Left forelimb (tissue), 1 donor: Measurements from ENCODE around the gene NHEJ1.

Source experiments
- DNase-seq: peaks from one replicate; pipeline ENCODE4 v3.0.0-alpha.2; 2018; ENCODE audit warnings: low spot score

NHEJ1 gene

DNA sequence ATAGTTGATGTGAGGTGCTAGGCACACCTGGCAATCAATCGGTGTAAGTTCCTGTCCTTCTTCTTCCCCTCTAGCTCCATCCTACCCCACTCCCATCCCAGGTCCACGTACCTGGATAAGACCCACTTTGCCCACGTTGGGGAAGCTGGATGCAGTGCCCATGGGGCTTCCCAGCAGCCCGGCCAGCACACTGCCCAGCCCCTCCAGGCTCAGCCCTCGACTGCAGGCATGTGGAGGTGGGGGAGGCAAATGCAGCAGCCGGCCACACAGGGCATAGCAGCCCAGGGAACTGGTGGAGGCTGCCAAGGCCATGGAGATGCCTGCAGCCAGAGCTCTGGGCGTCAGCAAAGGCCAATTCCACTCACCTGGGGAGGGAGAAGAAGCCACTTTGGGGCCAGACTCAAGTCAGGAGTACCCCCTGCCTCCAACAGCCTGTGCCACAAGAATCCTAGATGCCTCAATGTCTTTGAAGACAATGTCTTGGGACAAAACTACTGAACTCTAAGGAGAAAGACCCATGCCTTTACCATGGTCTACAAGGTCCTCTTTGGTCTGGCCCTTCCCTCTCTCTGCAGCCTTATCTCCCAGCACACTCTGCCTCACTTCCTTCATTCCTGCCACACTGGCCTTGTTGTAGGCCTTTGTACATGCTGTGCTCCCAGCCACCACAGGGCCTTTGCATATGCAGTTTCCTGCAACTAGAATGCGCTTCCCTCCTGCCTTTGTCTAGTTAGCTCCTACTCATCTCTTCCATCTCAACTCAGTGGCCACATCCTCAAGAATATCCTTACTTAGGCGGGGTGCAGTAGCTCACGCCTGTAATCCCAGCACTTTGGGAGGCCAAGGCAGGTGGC lies 4.7 kb upstream of the NHEJ1 start:
- DNase-seq: no peak

DNA sequence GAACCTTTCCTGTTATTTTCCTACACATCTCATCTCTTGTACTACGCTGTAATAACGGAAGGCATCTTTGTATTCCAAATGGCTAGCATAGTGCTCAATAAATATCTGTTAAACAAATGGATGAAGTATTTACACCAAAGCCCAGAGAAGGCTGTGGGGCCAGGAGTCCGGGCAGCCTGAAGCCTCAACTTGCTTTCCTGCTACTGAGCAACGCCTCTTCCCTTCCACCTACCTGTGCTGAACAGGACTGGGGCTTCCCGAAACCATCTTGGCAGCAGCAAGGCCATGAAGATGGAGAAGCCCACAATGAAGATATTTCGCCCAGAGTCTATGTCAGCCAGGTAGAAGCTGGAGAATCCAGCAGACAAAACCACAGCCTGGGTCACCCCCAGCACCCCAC lies 2.5 kb upstream of the NHEJ1 start:
- DNase-seq: no peak

DNA sequence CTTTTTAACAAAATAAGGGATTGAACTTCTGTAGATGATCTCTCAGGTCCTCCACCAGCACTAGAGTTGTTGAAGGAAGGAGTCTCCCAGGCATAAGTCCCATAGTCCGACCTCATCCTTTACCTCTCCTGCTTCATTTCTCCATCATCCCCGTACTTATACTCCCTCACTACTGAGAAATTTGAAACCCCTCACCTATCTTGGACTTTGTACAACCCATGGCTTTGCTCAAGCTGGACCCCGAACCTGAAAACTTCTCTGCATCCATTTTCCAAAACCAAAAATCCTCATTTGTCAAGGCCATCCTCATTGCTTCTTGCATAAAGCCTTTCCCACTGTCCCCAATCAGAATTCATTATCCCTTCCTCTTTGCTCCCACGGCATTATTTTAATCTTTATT lies 482 bp upstream of the NHEJ1 start:
- DNase-seq: no peak

DNA sequence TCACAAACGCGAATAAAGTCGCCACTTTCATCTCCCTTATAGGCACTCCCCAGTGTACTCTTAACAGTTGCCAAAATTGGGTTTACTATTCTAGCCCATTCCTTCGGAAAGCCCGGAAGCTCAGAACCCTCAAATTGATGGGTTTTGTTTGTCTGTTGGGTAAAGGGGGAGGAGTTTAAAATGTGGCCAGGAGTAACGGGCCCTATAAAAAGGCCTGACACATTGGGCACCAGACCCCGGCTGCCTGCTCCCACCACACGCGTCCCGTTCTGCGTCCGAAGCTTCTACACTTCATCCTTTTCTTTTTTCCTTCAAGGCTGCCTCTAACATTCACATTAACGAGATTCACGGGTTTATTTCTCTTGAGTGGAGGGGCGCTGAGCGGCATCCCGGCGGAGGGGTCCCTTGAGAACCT lies 837 bp downstream of the NHEJ1 start:
- DNase-seq: no peak

DNA sequence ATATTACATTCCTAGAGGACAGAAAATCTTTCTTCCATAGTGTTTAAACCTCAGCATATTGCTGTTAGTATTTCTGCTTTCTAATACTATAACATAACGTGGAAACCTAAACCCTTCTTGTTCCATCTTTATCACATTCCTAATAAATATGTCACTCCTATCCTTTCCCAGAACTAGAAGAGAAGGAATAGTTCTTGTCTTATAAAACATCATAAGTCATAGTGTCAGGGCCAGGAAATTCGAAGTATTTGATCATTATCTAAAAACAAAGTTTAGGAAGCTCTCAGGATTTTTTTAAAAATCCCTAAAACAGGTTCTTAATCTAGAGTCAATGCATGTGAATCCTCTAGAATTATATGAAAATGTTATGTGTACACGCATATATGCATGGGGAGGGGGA lies 2.0 kb downstream of the NHEJ1 start:
- DNase-seq: no peak

DNA sequence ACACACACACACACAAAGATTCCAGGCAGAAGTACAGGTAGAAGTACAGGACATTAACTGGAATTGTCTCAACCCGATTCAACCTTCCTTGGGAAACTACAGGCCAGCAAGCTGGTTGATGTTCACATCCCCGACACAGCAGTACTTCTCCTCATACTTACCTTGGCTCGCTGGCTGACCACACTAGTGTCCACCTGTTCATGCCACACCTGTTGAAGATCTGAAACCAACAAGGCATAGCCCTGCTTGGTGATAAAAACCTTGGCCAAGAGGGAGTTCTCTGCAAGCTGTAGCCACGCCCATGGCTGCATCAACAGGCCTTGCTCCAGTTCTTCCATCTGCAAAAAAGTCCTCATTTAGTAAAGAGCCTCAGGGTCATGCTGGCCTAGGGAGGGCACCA lies 2.6 kb downstream of the NHEJ1 start:
- DNase-seq: no peak

DNA sequence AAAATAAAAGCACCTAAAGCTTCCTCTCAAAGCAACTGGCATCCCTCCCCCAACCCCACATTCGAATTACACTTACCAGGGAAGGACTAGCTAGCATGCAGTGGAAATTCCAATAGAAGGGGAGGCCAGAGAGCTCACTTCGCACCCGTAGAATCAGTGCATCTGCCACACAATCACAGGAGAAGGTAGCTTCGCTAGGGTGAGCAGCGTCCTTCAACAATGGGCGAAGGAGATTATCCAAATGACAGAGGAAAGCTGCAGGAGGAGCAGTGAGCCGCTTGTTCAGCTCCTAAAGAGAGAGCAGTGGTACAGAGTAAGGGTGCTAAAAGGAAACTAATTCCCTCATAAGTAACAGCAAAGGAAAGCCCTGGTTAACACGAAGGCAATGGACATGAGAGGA lies 3.2 kb downstream of the NHEJ1 start:
- no peak for DNase-seq

DNA sequence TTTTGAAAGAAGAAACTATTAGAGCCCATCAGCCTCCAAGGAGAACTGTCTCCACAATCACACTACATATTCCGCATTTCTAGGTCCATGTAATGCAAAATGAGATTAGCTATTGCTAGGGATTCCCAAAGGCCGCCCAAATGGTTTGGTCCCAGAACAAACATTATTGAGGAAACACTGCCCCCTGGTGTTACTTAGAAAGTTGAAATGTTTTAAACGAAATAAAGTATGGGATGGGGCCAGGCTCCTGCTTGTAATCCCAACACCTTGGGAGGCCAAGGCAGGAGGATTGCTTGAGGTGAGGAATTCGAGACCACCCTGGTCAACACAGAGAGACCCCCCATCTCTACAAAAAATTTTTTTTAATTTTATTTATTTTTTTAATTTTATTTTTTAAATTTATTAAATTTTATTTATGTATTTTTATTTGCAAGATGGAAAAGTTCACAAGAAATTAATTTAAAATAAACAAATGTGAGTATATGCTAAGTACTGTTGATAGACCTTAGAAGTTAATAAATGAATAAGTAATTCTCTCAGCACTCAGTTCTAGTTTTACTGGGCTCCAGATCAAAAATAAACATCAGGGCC lies 5.5 kb downstream of the NHEJ1 start:
- DNase-seq: no peak

DNA sequence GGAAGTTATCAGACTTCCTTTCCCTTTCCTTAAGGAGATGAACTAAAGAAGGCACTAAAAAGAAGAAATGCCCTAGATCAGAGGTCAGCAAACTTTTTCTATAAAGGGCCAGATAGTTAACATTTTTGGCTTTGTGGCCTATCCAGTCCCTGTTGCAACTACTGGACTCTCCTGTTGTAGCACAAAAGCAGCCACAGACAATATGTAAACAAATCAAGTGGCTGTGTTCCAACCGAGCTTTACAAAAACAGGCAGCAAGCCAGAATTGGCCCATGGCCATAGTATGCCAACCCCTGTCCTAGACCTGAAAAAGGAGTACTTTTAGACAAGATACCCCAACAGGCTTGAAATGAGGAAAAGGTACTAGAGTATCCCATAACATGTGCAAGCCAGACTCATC lies 10.9 kb downstream of the NHEJ1 start:
- DNase-seq: no peak

DNA sequence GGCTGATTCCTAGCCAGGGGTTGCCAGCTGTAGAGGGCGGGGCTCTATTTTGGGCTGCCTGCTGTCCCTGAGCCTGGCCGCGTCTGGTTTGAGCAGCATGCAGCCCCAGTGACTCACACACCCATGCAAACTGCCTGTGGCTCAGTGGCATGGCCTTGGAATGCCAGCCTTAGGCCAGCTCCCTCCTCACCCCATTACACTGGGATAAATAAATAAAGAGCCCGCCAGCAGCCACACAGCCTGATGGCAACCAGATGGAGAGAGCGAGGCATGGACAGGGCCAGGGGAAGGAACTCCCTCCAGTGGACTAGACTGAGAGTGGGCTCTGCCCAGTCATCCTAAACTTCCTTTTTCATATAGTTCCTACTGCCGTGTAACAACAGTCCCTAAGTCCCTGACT lies 18.3 kb downstream of the NHEJ1 start:
- no peak for DNase-seq

DNA sequence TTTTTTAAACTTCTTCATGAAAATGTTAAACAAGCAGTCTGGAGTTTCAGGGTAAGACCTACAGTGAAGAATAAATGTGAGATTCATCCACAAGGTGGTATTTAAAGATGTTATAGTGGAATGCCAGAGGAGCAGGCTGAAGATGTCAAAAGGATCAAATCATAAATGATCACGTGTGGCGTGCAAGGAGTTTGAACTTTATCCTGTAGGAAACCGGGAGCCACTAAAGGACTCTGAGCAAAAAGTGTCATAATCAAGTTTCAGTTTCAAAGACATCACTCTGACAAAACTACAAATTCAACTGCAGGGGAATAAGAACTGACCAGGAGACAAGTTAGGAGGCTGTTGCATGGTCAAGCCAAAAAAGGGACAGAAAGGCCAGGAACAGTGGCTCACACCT lies 19.9 kb downstream of the NHEJ1 start:
- DNase-seq: no peak

DNA sequence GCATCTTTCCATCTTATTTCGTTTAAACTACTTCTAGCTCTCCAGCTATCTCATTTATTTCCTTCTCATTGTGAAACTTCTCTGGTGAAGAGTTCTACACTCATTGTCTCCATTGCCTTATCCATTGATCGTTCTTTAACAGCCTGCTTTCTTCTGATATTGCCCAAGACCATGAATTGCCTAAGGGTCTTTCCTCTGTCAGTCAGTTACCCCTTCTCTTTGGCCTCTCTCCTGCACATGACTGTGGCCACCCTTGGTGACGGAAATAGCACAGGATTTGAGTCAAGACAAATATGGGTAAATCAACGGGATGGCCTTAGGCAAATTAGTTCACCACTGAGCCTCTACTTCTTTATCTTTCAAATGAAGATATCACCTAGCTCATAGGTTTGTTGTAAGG lies 26.6 kb downstream of the NHEJ1 start:
- no peak for DNase-seq

DNA sequence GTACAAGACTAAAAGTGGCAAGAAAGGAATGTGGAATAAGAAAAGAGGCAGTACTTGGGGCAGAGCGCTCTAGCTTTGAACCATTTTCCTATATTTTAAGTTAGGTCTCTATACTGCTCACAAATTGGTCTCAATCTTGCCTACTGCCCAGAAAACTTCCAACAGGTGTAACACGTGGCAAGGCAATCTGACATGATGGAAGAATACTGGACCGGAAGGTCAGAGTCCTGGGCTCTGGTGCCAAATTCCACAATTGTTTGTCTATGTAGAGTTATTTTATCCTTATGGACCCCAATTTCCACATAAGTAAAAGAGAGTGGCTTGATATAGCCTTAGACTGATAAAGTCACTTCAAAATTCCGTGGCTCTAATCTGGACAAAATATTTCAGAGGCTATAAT lies 28.9 kb downstream of the NHEJ1 start:
- no peak for DNase-seq

DNA sequence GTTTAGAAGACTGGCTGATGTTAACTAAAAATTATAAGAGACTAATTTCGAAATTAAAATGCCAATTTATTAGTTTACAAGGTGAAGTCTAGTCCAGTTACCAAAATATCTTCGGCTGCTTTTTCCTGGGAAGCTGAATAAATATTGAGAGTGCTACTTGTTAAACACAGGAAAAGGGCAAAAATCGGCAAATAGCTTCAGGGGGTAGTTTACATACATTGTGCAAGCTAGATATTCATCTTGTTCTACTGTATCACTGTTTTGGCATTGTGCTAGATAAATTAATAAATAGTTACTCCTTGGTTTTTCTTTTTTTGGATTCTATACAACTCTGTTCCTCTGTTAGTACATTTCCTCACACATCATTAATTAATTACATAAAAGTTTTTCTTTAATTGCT lies 29.3 kb downstream of the NHEJ1 start:
- no peak for DNase-seq

DNA sequence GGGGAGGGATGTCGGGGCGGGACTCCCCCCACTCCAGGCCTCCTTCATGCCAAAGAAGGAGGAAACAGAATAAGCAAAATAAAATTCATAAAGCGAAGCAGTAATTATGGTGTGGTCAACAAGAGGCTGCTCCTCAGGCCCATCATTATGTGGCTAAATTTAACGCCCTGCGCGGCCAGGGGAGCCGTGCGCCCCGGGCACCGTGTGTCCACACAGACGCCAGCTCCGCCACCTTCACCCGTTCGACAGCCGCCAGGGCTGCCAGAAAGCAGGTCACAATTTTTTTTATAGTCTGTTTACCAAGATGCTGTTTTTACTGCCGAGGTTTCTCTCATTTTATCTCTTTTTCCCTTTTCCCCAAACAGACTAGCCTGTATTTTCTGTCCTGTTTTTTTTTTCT lies 31.0 kb downstream of the NHEJ1 start:
- no peak for DNase-seq

DNA sequence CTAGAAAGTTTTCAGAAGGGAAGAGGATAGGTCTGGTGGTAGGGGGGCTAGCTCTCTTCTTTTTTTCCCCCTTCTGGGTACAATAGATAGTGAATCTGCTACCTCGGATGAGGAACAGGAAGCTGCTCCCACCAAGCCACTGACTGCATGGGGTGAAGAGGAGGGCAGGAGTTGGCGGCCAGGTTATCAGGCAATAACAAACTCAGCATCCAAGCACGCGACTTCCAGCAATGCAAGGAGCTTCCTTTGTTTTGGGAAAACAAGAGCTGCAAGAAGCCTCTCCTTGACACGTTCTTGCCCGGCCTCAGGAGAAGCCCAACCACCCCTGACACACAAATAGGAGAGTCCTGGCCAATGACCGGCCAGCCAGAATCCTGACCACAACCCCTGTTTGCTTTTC lies 32.2 kb downstream of the NHEJ1 start:
- no peak for DNase-seq

DNA sequence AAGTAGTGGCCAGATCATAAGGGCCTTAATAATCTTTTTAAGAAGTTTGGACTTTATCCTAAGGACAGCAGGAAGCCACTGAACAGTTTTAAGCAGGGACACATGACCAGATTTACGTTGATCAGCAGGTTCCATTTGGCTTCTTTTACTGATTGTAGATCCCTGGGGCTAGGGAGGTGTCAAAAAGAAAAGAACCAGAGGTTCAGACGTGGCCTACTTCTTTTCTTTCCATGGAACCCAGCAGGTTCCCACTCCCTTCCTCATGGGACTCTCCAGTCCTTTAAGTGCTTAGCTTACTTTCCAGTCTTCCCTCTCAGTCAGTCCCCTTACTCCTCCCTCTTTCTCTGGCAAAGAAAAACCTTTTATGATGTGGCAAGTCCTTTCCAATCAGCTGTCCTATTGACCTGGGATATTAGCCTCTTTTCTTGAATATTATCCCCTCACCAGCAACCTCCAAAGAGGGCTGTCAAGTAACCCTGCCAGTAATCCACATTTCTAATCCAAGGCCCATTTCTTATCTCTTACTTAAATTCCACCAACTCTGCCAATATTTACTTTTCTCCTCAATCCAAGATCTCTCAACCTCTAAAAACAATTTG lies 33.5 kb downstream of the NHEJ1 start:
- no peak for DNase-seq

DNA sequence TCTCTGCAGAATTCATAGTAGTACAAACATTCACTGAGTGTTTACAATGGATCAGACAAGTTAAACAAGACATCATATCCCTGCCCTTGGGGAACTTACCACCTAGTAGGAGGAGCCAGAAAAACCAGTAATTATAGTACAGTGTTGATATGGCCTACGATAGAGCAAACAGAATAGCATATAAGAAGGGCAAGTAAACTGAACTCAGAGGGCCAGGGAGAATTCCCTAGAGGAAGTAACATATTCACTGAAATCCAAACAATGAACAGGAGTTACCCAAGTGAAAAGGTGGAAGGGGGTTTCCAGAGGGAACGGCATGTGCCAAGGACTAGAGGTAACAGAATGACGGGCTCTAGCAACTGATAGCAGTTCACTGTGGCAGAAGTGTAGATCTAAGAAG lies 34.1 kb downstream of the NHEJ1 start:
- no peak for DNase-seq

DNA sequence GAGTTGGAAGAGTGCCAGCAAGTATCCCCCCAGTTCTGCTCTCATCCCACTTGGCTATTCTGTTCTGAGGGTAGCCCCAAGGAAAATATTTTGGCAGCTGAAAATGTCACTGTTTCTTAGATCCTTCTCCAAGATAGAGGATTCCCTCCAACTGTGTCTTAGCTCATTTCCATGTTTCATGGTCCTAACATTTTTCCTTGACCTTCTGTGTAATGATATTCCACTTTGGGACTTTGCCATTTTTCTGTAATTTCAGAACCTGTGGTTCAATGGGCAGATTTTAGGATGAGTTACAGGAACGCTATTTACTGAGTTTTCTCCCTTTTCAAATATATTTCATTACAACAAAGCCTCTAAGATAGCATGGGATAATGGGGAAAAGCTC lies 34.7 kb downstream of the NHEJ1 start:
- no peak for DNase-seq

DNA sequence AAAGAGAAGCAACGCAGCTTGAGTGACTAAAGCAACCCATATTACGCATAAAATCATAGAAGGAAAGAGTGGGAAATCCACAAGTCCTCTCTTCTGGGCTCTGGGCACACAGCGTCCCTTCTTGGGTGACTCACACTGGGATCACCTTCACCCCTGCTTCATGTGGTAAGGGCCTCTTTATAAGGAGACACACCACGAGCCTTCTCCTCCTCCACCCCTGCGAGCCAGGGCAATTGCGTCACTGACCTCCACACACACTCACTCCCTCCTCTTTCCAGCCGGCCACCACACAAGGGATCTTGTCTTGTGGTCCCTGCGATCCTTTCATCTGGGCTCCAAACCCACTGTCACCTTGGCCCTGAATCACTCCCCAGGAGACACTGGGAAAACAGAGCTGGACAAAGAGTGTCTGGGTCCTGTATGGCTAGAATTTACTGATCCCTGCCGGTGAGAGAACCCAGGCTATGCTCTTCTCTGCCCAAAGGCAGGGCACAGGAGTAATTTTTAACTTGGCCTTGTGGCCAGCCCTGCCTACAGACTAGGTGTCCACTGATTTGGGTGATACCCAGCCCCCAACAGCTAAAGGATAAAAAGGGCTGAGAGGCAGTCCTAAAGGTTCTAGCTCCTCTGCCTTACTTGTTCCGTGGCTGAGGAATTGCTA lies 35.3 kb downstream of the NHEJ1 start:
- no peak for DNase-seq

DNA sequence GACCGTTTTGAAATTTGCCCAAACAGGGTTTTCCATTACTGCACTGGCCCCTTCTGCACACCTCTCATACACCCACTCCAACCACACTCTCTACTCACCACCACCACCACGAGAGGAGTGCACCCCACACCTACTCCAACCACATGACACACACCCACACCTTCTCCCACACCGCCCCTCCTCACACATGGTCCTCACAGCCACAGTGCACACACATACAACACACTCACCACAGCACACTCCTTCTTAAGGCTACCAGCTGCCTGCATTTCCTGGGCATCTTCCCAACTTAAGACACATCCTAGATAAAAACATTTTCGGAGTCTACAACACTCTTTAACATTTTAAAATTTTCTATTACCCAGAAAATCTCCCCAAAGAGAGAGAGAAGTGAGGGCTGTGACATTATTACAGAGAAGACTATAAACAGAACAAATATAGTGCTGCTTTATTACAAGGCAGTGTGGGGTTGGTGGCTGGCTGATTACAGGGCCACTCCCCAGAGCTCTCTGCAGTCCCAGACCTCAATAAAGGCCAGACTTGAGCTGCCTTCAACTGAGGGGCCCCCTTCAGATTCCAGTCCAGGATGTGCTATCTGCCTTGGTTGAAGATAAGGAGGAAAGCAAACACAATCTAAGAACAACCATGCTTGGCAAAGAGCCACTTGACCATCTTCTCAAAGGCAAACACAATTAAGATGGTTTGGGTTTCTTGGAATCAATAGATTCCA lies 36.1 kb downstream of the NHEJ1 start:
- no peak for DNase-seq

DNA sequence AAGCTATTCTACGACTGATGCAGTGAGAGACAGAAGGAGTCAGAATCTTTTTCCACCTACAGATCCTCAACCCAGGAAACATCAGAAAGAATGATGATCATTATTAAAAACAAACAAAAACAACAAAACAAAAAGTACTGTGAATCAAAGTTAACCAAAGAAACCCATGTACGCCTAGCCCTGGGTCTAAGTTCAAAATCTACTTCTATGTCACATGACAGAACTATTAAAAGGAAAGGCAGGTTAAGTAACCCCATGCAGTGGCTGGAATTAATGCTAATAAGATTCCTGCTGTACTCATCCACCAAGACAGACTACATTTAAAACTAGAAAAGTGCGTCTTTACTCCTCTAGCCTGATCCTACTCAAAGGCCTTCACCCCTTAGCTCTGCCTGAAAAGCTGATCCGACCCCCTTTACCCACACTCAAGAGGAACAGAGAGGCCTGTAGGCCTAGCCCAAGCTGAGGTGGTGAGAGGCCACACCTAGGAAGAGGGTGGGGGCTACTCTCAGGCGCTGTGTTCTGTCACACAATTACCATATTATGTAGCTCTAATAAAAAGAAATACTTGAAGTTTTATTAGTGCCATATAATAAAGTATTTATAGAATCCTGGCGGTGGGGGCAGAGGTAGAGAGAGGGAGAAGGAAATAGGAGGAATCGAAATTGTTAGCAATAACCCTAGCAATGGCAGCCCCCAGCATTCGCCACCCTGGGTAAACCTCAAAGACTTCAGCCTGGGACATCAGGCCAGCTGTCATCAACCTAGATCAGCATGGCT lies 37.1 kb downstream of the NHEJ1 start:
- DNase-seq: no peak
